HepG2 (cell line): ENCODE measurements around the gene GLCE. TPM values are rescaled to one million over a fixed set of nuclear protein-coding genes. Genes with fewer than 3 reads are reported as not detected.

Source experiments
- ZNF441 ChIP-seq: sonication (generic); formaldehyde crosslinking; IDR thresholded peaks from 2 replicates; pipeline ENCODE4 v1.7.0; 2021; ENCODE audit warnings: missing genetic modification reagents, borderline replicate concordance
- ZNF510 ChIP-seq: sonication (generic); formaldehyde crosslinking; IDR thresholded peaks from 2 replicates; pipeline ENCODE4 v1.4.0; 2020; ENCODE audit warnings: low read depth, mild to moderate bottlenecking, missing genetic modification reagents
- ZSCAN25 ChIP-seq: sonication (generic); formaldehyde crosslinking; IDR thresholded peaks from 2 replicates; pipeline ENCODE4 v1.8.0; 2022; ENCODE audit warnings: mild to moderate bottlenecking, missing genetic modification reagents
- polyA plus RNA-seq, 8 experiments: library from polyadenylated mRNA; depleted of rRNA in 3 of 8; stranded (reverse) in 7 of 8; unstranded in 1 of 8; fragments of >200 nt; fragmentation: Illumina TruSeq in 4 of 8; extraction: Trizol in 4 of 8; gene quantifications; 2 replicates each; pipeline versions ENCODE4 v1.2.1 to v1.2.3, GENCODE V29; 2011 to 2016; ENCODE audit warnings: low read depth in 4 of 8, missing spikeins in 1 of 8, mixed read lengths in 1 of 8; ENCODE audit not compliant: insufficient read depth in 1 of 8
- total RNA-seq, 5 experiments: library from RNA; depleted of rRNA; stranded (reverse); fragments of >200 nt; fragmentation: Illumina TruSeq; extraction: Trizol; gene quantifications; 2 replicates each; pipeline ENCODE4 v1.2.3, GENCODE V29; 2016; ENCODE audit warnings: low read depth in 1 of 5
- TF ChIP-seq, protein P1 (sequence below): sonication (generic); formaldehyde crosslinking; IDR thresholded peaks from 2 replicates; pipeline ENCODE4 v1.5.0; 2020; ENCODE audit warnings: missing genetic modification reagents, mild to moderate bottlenecking, borderline replicate concordance
- TF ChIP-seq, protein P2 (sequence below): sonication (generic); formaldehyde crosslinking; IDR thresholded peaks from 2 replicates; pipeline ENCODE4 v1.4.0; 2020; ENCODE audit warnings: missing genetic modification reagents, borderline replicate concordance
- TF ChIP-seq, protein P3 (sequence below): sonication (generic); formaldehyde crosslinking; IDR thresholded peaks from 2 replicates; pipeline ENCODE4 v1.8.0; 2022; ENCODE audit warnings: mild to moderate bottlenecking, missing genetic modification reagents, borderline replicate concordance
- TF ChIP-seq, protein P4 (sequence below): sonication (generic); formaldehyde crosslinking; IDR thresholded peaks from 2 replicates; pipeline ENCODE4 v1.5.1; 2020; ENCODE audit warnings: missing genetic modification reagents, mild to moderate bottlenecking, borderline replicate concordance
- TF ChIP-seq, protein P5 (sequence below): IDR thresholded peaks from 2 replicates; pipeline ENCODE4 v1.6.1; 2016; ENCODE audit warnings: mild to moderate bottlenecking
- TF ChIP-seq, protein P6 (sequence below): sonication (generic); formaldehyde crosslinking; IDR thresholded peaks from 2 replicates; pipeline ENCODE4 v1.9.0; 2022; ENCODE audit warnings: low read depth, missing genetic modification reagents

The GLCE gene
- total and polyA plus RNA-seq, 2 of the 13 experiments (the other 11 are each of a cell fraction or from before 2014, with no cell fraction given): 12.9 to 23.4 TPM

DNA sequence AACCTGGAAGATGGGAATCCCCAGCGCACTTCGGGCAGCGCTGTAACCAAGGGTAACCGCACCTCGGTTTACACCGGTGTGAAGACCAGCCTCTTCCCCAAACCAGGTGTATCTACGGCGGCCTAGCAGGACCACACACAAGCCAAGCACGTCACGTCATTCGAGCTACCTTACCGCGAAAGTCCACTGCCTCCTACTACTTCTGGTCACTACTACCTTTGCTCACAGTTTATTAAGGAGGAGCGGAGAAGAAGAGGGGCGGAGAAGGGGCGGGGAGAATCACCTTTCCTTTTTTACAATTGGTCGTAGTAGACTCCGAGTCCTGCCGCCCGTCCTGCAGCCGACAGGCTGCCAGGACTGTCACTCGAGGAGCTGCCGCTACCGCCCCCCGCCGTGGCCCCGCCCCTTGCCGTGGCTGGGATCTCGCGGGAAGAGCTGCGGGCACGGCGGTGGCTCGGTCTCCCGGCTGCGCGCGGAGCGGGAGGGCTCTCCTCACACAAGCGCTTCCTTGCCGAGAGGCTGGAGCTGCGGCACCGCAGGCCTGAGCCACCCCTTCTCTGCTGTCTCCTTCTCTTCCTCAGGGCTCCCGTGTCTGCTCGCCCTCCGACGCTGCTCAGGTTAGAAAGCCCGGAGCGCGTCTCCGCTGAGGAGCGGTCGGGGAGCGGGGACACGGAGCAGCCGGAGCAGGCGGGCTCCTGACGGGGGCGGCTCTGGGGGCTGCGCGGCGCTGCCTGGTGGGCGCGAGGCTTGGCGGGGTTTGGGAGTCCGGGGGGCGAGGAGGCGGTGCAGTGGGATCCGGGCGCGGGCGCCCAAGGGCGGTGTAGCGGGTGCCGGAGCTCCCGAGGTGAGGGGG, at the start of gene GLCE (continued):
- TF ChIP-seq, protein P1, sequence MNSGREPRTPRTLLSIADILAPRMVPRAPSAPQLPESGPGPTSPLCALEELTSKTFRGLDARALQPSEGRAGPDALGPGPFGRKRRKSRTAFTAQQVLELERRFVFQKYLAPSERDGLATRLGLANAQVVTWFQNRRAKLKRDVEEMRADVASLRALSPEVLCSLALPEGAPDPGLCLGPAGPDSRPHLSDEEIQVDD: no peak
- TF ChIP-seq ZSCAN25 (no peak), ZNF441 (peak; percentile 87; the same call in 1 of the 2 replicates), ZNF510 (no peak)
- TF ChIP-seq, protein P2, sequence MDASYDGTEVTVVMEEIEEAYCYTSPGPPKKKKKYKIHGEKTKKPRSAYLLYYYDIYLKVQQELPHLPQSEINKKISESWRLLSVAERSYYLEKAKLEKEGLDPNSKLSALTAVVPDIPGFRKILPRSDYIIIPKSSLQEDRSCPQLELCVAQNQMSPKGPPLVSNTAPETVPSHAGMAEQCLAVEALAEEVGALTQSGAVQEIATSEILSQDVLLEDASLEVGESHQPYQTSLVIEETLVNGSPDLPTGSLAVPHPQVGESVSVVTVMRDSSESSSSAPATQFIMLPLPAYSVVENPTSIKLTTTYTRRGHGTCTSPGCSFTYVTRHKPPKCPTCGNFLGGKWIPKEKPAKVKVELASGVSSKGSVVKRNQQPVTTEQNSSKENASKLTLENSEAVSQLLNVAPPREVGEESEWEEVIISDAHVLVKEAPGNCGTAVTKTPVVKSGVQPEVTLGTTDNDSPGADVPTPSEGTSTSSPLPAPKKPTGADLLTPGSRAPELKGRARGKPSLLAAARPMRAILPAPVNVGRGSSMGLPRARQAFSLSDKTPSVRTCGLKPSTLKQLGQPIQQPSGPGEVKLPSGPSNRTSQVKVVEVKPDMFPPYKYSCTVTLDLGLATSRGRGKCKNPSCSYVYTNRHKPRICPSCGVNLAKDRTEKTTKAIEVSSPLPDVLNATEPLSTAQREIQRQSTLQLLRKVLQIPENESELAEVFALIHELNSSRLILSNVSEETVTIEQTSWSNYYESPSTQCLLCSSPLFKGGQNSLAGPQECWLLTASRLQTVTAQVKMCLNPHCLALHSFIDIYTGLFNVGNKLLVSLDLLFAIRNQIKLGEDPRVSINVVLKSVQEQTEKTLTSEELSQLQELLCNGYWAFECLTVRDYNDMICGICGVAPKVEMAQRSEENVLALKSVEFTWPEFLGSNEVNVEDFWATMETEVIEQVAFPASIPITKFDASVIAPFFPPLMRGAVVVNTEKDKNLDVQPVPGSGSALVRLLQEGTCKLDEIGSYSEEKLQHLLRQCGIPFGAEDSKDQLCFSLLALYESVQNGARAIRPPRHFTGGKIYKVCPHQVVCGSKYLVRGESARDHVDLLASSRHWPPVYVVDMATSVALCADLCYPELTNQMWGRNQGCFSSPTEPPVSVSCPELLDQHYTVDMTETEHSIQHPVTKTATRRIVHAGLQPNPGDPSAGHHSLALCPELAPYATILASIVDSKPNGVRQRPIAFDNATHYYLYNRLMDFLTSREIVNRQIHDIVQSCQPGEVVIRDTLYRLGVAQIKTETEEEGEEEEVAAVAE (CRISPR knock-in tag): no peak
- TF ChIP-seq, protein P3, sequence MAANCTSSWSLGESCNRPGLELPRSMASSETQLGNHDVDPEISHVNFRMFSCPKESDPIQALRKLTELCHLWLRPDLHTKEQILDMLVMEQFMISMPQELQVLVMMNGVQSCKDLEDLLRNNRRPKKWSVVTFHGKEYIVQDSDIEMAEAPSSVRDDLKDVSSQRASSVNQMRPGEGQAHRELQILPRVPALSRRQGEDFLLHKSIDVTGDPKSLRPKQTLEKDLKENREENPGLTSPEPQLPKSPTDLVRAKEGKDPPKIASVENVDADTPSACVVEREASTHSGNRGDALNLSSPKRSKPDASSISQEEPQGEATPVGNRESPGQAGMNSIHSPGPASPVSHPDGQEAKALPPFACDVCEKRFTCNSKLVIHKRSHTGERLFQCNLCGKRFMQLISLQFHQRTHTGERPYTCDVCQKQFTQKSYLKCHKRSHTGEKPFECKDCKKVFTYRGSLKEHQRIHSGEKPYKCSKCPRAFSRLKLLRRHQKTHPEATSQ (CRISPR knock-in tag): no peak
- TF ChIP-seq, protein P4, sequence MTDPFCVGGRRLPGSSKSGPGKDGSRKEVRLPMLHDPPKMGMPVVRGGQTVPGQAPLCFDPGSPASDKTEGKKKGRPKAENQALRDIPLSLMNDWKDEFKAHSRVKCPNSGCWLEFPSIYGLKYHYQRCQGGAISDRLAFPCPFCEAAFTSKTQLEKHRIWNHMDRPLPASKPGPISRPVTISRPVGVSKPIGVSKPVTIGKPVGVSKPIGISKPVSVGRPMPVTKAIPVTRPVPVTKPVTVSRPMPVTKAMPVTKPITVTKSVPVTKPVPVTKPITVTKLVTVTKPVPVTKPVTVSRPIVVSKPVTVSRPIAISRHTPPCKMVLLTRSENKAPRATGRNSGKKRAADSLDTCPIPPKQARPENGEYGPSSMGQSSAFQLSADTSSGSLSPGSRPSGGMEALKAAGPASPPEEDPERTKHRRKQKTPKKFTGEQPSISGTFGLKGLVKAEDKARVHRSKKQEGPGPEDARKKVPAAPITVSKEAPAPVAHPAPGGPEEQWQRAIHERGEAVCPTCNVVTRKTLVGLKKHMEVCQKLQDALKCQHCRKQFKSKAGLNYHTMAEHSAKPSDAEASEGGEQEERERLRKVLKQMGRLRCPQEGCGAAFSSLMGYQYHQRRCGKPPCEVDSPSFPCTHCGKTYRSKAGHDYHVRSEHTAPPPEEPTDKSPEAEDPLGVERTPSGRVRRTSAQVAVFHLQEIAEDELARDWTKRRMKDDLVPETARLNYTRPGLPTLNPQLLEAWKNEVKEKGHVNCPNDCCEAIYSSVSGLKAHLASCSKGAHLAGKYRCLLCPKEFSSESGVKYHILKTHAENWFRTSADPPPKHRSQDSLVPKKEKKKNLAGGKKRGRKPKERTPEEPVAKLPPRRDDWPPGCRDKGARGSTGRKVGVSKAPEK (CRISPR knock-in tag): peak; percentile 55; the same call in 1 of the 2 replicates
- TF ChIP-seq, protein P5, sequence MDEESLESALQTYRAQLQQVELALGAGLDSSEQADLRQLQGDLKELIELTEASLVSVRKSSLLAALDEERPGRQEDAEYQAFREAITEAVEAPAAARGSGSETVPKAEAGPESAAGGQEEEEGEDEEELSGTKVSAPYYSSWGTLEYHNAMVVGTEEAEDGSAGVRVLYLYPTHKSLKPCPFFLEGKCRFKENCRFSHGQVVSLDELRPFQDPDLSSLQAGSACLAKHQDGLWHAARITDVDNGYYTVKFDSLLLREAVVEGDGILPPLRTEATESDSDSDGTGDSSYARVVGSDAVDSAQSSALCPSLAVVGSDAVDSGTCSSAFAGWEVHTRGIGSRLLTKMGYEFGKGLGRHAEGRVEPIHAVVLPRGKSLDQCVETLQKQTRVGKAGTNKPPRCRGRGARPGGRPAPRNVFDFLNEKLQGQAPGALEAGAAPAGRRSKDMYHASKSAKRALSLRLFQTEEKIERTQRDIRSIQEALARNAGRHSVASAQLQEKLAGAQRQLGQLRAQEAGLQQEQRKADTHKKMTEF (CRISPR knock-in tag): peak; percentile 77
- TF ChIP-seq, protein P6, sequence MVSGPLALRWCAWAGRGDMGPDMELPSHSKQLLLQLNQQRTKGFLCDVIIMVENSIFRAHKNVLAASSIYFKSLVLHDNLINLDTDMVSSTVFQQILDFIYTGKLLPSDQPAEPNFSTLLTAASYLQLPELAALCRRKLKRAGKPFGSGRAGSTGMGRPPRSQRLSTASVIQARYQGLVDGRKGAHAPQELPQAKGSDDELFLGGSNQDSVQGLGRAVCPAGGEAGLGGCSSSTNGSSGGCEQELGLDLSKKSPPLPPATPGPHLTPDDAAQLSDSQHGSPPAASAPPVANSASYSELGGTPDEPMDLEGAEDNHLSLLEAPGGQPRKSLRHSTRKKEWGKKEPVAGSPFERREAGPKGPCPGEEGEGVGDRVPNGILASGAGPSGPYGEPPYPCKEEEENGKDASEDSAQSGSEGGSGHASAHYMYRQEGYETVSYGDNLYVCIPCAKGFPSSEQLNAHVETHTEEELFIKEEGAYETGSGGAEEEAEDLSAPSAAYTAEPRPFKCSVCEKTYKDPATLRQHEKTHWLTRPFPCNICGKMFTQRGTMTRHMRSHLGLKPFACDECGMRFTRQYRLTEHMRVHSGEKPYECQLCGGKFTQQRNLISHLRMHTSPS: no peak
